SU-DHL-6 (cell line): ENCODE results near the gene EXOC6.

Experiments
- CTCF ChIP-seq: fragments of 200-600 bp; sonication (generic); IDR thresholded peaks from one replicate; pipeline ENCODE4 v1.5.1; 2017; ENCODE audit warnings: antibody characterized with exemption, mild to moderate bottlenecking, low read length, moderate library complexity; ENCODE audit not compliant: insufficient read depth, poor library complexity, severe bottlenecking
- EZH2phosphoT487 ChIP-seq: fragments of 200-600 bp; sonication (generic), shearing (Covaris generic); conservative IDR thresholded peaks from 2 replicates; pipeline ENCODE4 v1.6.1; 2018; ENCODE audit warnings: mild to moderate bottlenecking, antibody characterized with exemption, low read length, moderate library complexity, mixed read lengths

GRCh38 chr10:93090619-93091018, 242.3 kb downstream of the EXOC6 start:
- TF ChIP-seq CTCF (no peak), EZH2phosphoT487 (no peak)
